ENCODE data around the gene SP6.

DNA sequence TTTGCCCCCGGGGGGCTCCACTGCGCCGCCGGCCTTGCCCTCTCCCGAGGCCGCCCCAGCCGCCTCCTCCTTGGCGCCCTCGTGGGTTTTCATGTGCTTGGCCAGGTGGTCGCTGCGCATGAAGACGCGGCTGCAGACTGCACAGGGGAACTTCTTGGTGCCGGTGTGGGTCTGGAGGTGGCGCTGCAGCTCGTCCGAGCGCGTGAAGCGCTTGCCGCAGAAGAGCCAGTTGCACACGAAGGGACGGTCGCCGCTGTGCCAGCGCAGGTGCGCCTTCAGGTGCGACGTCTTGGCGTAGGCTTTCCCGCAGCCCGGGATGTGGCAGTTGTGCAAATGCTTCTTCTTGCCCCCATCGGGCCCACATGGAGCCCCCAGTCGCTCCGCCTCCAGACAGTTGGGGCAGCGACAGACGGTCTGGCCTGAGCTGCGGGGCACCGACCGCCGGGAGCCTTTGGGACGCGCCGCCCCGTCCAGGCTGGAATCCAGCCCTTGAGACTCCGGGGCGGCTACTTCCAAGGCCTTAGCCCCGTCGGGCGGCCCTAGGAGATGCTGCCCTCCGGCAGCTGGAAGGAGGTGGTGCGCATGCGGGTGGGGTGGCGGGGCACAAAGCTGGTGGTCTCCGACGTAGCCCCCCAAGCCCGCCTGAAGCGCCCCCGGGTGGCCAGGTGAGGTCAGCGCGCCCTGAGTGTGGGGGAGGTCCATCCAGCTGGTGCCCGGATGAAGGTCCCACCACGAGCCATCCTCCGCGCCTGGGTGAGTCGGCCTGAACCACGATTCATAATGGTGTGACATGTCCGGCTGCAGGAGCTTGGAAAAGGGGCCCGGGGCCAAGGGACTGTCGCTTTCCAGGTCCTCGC is 3.4 kb downstream of the SP6 start:
- TF ChIP-seq, protein P1, sequence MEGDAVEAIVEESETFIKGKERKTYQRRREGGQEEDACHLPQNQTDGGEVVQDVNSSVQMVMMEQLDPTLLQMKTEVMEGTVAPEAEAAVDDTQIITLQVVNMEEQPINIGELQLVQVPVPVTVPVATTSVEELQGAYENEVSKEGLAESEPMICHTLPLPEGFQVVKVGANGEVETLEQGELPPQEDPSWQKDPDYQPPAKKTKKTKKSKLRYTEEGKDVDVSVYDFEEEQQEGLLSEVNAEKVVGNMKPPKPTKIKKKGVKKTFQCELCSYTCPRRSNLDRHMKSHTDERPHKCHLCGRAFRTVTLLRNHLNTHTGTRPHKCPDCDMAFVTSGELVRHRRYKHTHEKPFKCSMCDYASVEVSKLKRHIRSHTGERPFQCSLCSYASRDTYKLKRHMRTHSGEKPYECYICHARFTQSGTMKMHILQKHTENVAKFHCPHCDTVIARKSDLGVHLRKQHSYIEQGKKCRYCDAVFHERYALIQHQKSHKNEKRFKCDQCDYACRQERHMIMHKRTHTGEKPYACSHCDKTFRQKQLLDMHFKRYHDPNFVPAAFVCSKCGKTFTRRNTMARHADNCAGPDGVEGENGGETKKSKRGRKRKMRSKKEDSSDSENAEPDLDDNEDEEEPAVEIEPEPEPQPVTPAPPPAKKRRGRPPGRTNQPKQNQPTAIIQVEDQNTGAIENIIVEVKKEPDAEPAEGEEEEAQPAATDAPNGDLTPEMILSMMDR (IDR thresholded peaks at IDR 0.05; ENCODE audit: insufficient read depth, low read length): peak; percentile 29
- TF ChIP-seq POLR2AphosphoS5 (IDR thresholded peaks at IDR 0.05; ENCODE audit: low read depth) (no peak), REST (IDR thresholded peaks at IDR 0.05; ENCODE audit: insufficient replicate concordance, low read depth) (no peak), GABPA (IDR thresholded peaks at IDR 0.05; ENCODE audit: low read depth) (no peak), SPI1 (IDR thresholded peaks at IDR 0.05; ENCODE audit: borderline replicate concordance, low read depth) (no peak)
